Measurements from ENCODE around the gene SENP5.
A peak's percentile ranks its signal among the peaks of the same experiment; 100 is the strongest.

Gene SENP5

GRCh38 chr3:196886144-196886543 lies 18.4 kb downstream of the SENP5 start:
- no peak for DNase-seq

GRCh38 chr3:196889844-196890708 lies 22.4 kb downstream of the SENP5 start:
- no peak for DNase-seq

GRCh38 chr3:196894557-196895295 lies 27.0 kb downstream of the SENP5 start:
- no peak for DNase-seq

GRCh38 chr3:196896229-196896628 lies 28.5 kb downstream of the SENP5 start:
- DNase-seq: no peak

- DNase-seq: no peak
These were observed 34.0 kb downstream of the SENP5 start for GRCh38 chr3:196901768-196902167.

GRCh38 chr3:196902296-196902695 lies 34.6 kb downstream of the SENP5 start:
- no peak for DNase-seq

GRCh38 chr3:196903740-196904139 lies 36.0 kb downstream of the SENP5 start:
- no peak for DNase-seq

GRCh38 chr3:196914866-196915265 lies 47.1 kb downstream of the SENP5 start:
- DNase-seq: no peak

- DNase-seq: no peak
These were observed 47.7 kb downstream of the SENP5 start for GRCh38 chr3:196915375-196915774.

GRCh38 chr3:196916221-196916620 lies 48.5 kb downstream of the SENP5 start:
- no peak for DNase-seq

GRCh38 chr3:196916995-196917394 lies 49.3 kb downstream of the SENP5 start:
- DNase-seq: no peak

- no peak for DNase-seq
These were observed 51.2 kb downstream of the SENP5 start for GRCh38 chr3:196918968-196919367.

GRCh38 chr3:196920733-196921132 lies 53.0 kb downstream of the SENP5 start:
- DNase-seq: no peak

GRCh38 chr3:196927571-196928453 lies 60.1 kb downstream of the SENP5 start:
- DNase-seq: no peak

GRCh38 chr3:196931157-196931556 lies 63.4 kb downstream of the SENP5 start:
- no peak for DNase-seq

- DNase-seq: no peak
These were observed 64.3 kb downstream of the SENP5 start for GRCh38 chr3:196931828-196932587.

- no peak for DNase-seq
These were observed 64.9 kb downstream of the SENP5 start for GRCh38 chr3:196932600-196932999.

- no peak for DNase-seq
These were observed 68.6 kb downstream of the SENP5 start for GRCh38 chr3:196936288-196936687.

GRCh38 chr3:196938124-196938523 lies 70.4 kb downstream of the SENP5 start:
- no peak for DNase-seq

GRCh38 chr3:196938576-196938975 lies 70.9 kb downstream of the SENP5 start:
- no peak for DNase-seq

GRCh38 chr3:196941729-196942225 lies 74.1 kb downstream of the SENP5 start:
- DNase-seq: peak; percentile 87
